Activated T-cell treated with anti-CD3 and anti-CD28 coated beads, Interleukin-2, amount 50 U/mL, for 4 hours (primary cell): Measurements from ENCODE around the gene PITPNM1. TPM values are rescaled to one million over a fixed set of nuclear protein-coding genes. Genes with fewer than 3 reads are reported as not detected.

Experiments used
- total RNA-seq, 3 donors: library from RNA; stranded (reverse); gene quantifications; one replicate each; pipeline ENCODE4 v1.2.1, GENCODE V29; 2021

PITPNM1 gene
- total RNA-seq, 3 donors from 2014 or later, result 88.8 to 118 (median 96.4) TPM

Other genes with a start within 250 kb of the PITPNM1 start
- gene GRK2, start 238.9 kb downstream of the PITPNM1 start, total RNA-seq, result 100 to 1,000 TPM; 152 to 172 (median 171) TPM
- 10 to 100 TPM; 67.7 to 75.4 (median 69.8) TPM for gene ANKRD13D, start 216.1 kb downstream of the PITPNM1 start, total RNA-seq
- gene SSH3, start 201.8 kb downstream of the PITPNM1 start, total RNA-seq, result 1 to 10 TPM; 4.8 to 7.2 (median 6.6) TPM
- gene POLD4, start 151.8 kb downstream of the PITPNM1 start, total RNA-seq, result 10 to 100 TPM; 16.4 to 23.8 (median 22.0) TPM
- gene CLCF1, start 131.8 kb downstream of the PITPNM1 start, total RNA-seq, result 1 to 10 TPM in 2 of 3 donors, under 1 TPM in 1; 0.56 to 1.5 (median 1.4) TPM
- gene RAD9A, start 113.4 kb downstream of the PITPNM1 start, total RNA-seq, result 10 to 100 TPM; 36.2 to 40.0 (median 36.2) TPM
- 100 to 1,000 TPM; 262 to 265 (median 264) TPM for gene PPP1CA, start 103.5 kb downstream of the PITPNM1 start, total RNA-seq
- 10 to 100 TPM; 63.5 to 90.1 (median 68.5) TPM for gene TBC1D10C, start 101.3 kb downstream of the PITPNM1 start, total RNA-seq
- gene CARNS1, start 89.7 kb downstream of the PITPNM1 start, total RNA-seq, result 1 to 10 TPM; 1.4 to 2.2 (median 1.5) TPM
- 10 to 100 TPM; 90.3 to 97.2 (median 92.7) TPM for gene RPS6KB2, start 76.9 kb downstream of the PITPNM1 start, total RNA-seq
- gene PTPRCAP, start 67.7 kb downstream of the PITPNM1 start, total RNA-seq, result 100 to 1,000 TPM in 2 of 3 donors, 10 to 100 TPM in 1; 61.5 to 114 (median 108) TPM
- gene CORO1B, start 61.9 kb downstream of the PITPNM1 start, total RNA-seq, result 100 to 1,000 TPM in 2 of 3 donors, 10 to 100 TPM in 1; 97.5 to 139 (median 114) TPM
- not detected for gene GPR152, start 52.6 kb downstream of the PITPNM1 start, total RNA-seq
- gene CABP4, start 50.0 kb downstream of the PITPNM1 start, total RNA-seq, result 1 to 10 TPM in 2 of 3 donors, under 1 TPM in 1; 0.48 to 1.5 (median 1.1) TPM
- 10 to 100 TPM; 31.1 to 36.3 (median 32.9) TPM for gene TMEM134, start 36.1 kb downstream of the PITPNM1 start, total RNA-seq
- gene AIP, start 22.3 kb downstream of the PITPNM1 start, total RNA-seq, result 100 to 1,000 TPM; 156 to 183 (median 166) TPM
- 10 to 100 TPM; 79.1 to 89.1 (median 86.2) TPM for gene CDK2AP2, start 2.8 kb upstream of the PITPNM1 start, total RNA-seq
- not detected for gene CABP2, start 18.1 kb upstream of the PITPNM1 start, total RNA-seq
- 100 to 1,000 TPM; 363 to 446 (median 421) TPM for gene GSTP1, start 78.4 kb upstream of the PITPNM1 start, total RNA-seq
- gene NDUFV1, start 101.6 kb upstream of the PITPNM1 start, total RNA-seq, result 100 to 1,000 TPM; 338 to 353 (median 350) TPM
- 10 to 100 TPM; 10.2 to 14.4 (median 12.6) TPM for gene NUDT8, start 124.6 kb upstream of the PITPNM1 start, total RNA-seq
- gene TBX10, start 134.4 kb upstream of the PITPNM1 start, total RNA-seq, result not detected
- under 1 TPM in 1 of 3 donors, not detected in 2; 0.37 TPM for gene ACY3, start 145.4 kb upstream of the PITPNM1 start, total RNA-seq
- not detected for gene ALDH3B2, start 169.3 kb upstream of the PITPNM1 start, total RNA-seq